ENCODE results near the gene HSP90B1. TPM values are rescaled to one million over a fixed set of nuclear protein-coding genes. Genes with fewer than 3 reads are reported as not detected.

The HSP90B1 gene
- total RNA-seq, 4 donors from 2014 or later, result 236 to 475 (median 401) TPM

DNA sequence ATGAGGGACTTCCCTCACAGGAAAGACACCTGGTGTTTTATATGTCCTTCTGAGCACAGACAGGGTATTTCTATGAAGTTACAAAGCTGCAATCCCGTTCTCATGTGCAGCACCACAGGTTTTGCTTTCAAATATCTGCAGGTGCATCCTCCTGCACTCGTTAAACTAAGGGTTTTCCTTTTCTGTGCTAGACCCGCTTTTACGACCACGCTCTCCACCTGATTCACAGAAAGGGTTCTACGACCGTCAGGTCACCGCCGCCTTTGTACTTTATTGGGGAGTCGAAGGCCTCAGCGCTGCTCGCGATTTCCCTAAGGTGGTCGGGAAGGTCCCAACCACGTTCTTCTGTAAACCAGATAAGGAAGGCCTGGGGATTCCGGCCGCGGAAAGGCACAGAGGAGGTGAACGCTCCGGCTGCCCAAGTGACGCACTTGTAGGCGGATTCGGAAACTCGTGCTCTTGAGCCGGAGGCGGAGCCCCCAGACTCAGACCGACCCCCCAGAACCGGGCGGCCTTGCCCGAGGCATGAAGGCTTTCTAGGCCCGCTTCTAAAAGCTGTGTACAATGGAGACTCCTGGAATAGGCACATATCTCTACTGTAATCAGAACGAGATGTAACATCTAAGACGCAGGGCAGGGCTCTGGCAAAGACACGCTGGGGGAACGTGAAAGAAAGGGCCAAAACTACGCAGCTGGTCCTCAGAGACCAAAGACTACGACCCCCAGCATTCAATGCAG lies 995 bp upstream of the HSP90B1 start:
- TF ChIP-seq CTCF (IDR thresholded peaks at IDR 0.05) (no peak), POLR2A (IDR thresholded peaks at IDR 0.05) (peak; percentile 25 to 70)
- no peaks in the 10 kb centered on the region for H3K9me3 ChIP-seq
- H3K4me1 ChIP-seq, result peaks cover 4 to 12% of the 10 kb centered on the region in 2 donors
- DNase-seq, result peak; percentile 84 to 94
- H3K27me3 ChIP-seq, result no peaks in the 10 kb centered on the region
- H3K27ac ChIP-seq, result peak overlapping the region; percentile 95 to 97
- H3K36me3 ChIP-seq, result no peaks in the 10 kb centered on the region
- intact Hi-C loops (cut with DNase I; ENCODE audit: low total_unique reads), result loop anchor here (10.0 kb wide), 1 partner anchor 54 kb away; no protein-coding TSS in a partner anchor
- H3K4me3 ChIP-seq, result peak overlapping the region; percentile 61 to 98

DNA sequence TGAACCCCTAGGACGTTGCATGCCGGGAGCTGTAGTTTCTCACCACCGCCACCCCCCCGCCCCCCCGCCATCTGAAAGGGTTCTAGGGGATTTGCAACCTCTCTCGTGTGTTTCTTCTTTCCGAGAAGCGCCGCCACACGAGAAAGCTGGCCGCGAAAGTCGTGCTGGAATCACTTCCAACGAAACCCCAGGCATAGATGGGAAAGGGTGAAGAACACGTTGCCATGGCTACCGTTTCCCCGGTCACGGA lies 501 bp upstream of the HSP90B1 start:
- TF ChIP-seq POLR2A (IDR thresholded peaks at IDR 0.05) (no peak), CTCF (IDR thresholded peaks at IDR 0.05) (no peak)
- intact Hi-C loops (cut with DNase I; ENCODE audit: low total_unique reads), result loop anchor here (10.0 kb wide), 1 partner anchor 55 kb away; no protein-coding TSS in a partner anchor
- H3K27me3 ChIP-seq, result no peaks in the 10 kb centered on the region
- no peaks in the 10 kb centered on the region for H3K9me3 ChIP-seq
- H3K4me3 ChIP-seq, result peak overlapping the region; percentile 61 to 98
- H3K27ac ChIP-seq, result peak overlapping the region; percentile 95 to 97
- no peak for DNase-seq
- no peaks in the 10 kb centered on the region for H3K36me3 ChIP-seq
- H3K4me1 ChIP-seq, result peaks cover 4 to 12% of the 10 kb centered on the region in 2 donors

- Histone ChIP-seq H3K4me3 (peak overlapping the region; percentile 97 to 98), H3K27ac (peak overlapping the region; percentile 95), H3K36me3 (no peaks in the 10 kb centered on the region), H3K27me3 (no peaks in the 10 kb centered on the region), H3K4me1 (peaks cover 4 to 13% of the 10 kb centered on the region in 2 donors), H3K9me3 (no peaks in the 10 kb centered on the region)
- TF ChIP-seq POLR2A (IDR thresholded peaks at IDR 0.05), result no peak
- no peak for TF ChIP-seq CTCF (IDR thresholded peaks at IDR 0.05)
- DNase-seq, result peak; percentile 44 to 66
- intact Hi-C loops (cut with DNase I; ENCODE audit: low total_unique reads), result no loop called here
Measured at GRCh38 chr12:103930787-103931735, 851 bp downstream of the HSP90B1 start.

- no peaks in the 10 kb centered on the region for H3K36me3 ChIP-seq
- H3K27me3 ChIP-seq, result no peaks in the 10 kb centered on the region
- no peak for TF ChIP-seq POLR2A (IDR thresholded peaks at IDR 0.05)
- TF ChIP-seq CTCF (IDR thresholded peaks at IDR 0.05), result no peak
- intact Hi-C loops (cut with DNase I; ENCODE audit: low total_unique reads), result no loop called here
- H3K27ac ChIP-seq, result no peak overlapping the region
- no peak for DNase-seq
- peaks cover 4 to 16% of the 10 kb centered on the region in 2 donors for H3K4me1 ChIP-seq
- no peak overlapping the region for H3K4me3 ChIP-seq
- H3K9me3 ChIP-seq, result no peaks in the 10 kb centered on the region
Measured at GRCh38 chr12:103933237-103933636, 3.0 kb downstream of the HSP90B1 start.

GRCh38 chr12:103936679-103937078 lies 6.5 kb downstream of the HSP90B1 start:
- TF ChIP-seq CTCF (IDR thresholded peaks at IDR 0.05), result no peak
- no peak for TF ChIP-seq POLR2A (IDR thresholded peaks at IDR 0.05)
- Histone ChIP-seq H3K9me3 (no peaks in the 10 kb centered on the region), H3K27ac (no peak overlapping the region), H3K36me3 (no peaks in the 10 kb centered on the region), H3K4me3 (no peak overlapping the region), H3K27me3 (no peaks in the 10 kb centered on the region), H3K4me1 (peaks cover 3 to 16% of the 10 kb centered on the region in 2 donors)
- DNase-seq, result no peak
- intact Hi-C loops (cut with DNase I; ENCODE audit: low total_unique reads), result no loop called here

All from uterus (tissue), 4 donors.